K562 (cell line): ENCODE measurements around the gene LIG3.

Experiments used
- BRD4 ChIP-seq: fragments of 200-600 bp; sonication (generic); IDR thresholded peaks from 2 replicates; pipeline ENCODE4 v1.6.1; 2017; ENCODE audit warnings: inconsistent platforms
- CTCF ChIP-seq, 3 experiments: IDR thresholded peaks in 2 of 3; conservative IDR thresholded peaks in 1 of 3; 2 replicates each; pipeline ENCODE4 v1.5.1; 2011 to 2012; ENCODE audit warnings: low read length in 3 of 3, mild to moderate bottlenecking in 3 of 3, control low read depth in 2 of 3, improper control_type of control experiment in 1 of 3, inconsistent platforms in 1 of 3, low read depth in 1 of 3, mixed read lengths in 1 of 3, moderate library complexity in 1 of 3; ENCODE audit not compliant: insufficient read depth in 2 of 3
- ELK1 ChIP-seq: sonication (generic); formaldehyde crosslinking; IDR thresholded peaks from 2 replicates; pipeline ENCODE4 v1.8.1; 2022; ENCODE audit warnings: missing genetic modification reagents
- MAFK ChIP-seq: IDR thresholded peaks from 2 replicates; pipeline ENCODE4 v1.6.1; 2011; ENCODE audit warnings: low read length, improper control_type of control experiment
- NBN ChIP-seq: fragments of 450-650 bp; IDR thresholded peaks from 2 replicates; pipeline ENCODE4 v1.6.1; 2016; ENCODE audit warnings: low read depth, mild to moderate bottlenecking
- NFRKB ChIP-seq: fragments of 450-650 bp; IDR thresholded peaks from 2 replicates; pipeline ENCODE4 v1.6.1; 2016; ENCODE audit warnings: low read depth
- POLR2A ChIP-seq: fragments of 450-650 bp; conservative IDR thresholded peaks from 2 replicates; pipeline ENCODE4 v1.6.1; 2016
- TCFL5 ChIP-seq: fragments of 250-450 bp; sonication (Bioruptor Pico); conservative IDR thresholded peaks from 2 replicates; pipeline ENCODE4 v1.6.1; 2021; ENCODE audit warnings: mild to moderate bottlenecking, moderate library complexity, matching md5 sums
- USF2 ChIP-seq: sonication (generic); formaldehyde crosslinking; IDR thresholded peaks from 2 replicates; pipeline ENCODE4 v1.5.0; 2020; ENCODE audit warnings: missing genetic modification reagents
- ZZZ3 ChIP-seq: fragments of 450-650 bp; IDR thresholded peaks from 2 replicates; pipeline ENCODE4 v1.6.1; 2016; ENCODE audit warnings: antibody characterized with exemption, mild to moderate bottlenecking, moderate library complexity

- TF ChIP-seq CTCF (IDR thresholded peaks at IDR 0.05 in 2 of 3, conservative IDR thresholded peaks at IDR 0.05 in 1 of 3; ENCODE audit: insufficient read depth in 2 of 3, low read depth in 1 of 3, low read length in 3 of 3) (no peak), USF2 (CRISPR knock-in tag) (no peak), NFRKB (no peak), MAFK (no peak), BRD4 (no peak), NBN (no peak), ELK1 (no peak), ZZZ3 (no peak), TCFL5 (CRISPR knock-in tag) (no peak), POLR2A (no peak)
These were observed 19.1 kb downstream of the LIG3 start for GRCh38 chr17:34999456-34999855.
